Measurements from ENCODE around the gene TTC9C. TPM values are rescaled to one million over a fixed set of nuclear protein-coding genes. Genes with fewer than 3 reads are reported as not detected.

Gene TTC9C
- polyA plus RNA-seq, 2 of the 4 experiments (the other 2 are of a cell fraction) = 33.5 to 42.6 TPM

- H3K4me1 ChIP-seq = no peaks in the 10 kb centered on the region
- no peak for DNase-seq (ENCODE audit: low read depth in 1 of 2, low spot score in 1 of 2)
- H3K9me3 ChIP-seq = no peaks in the 10 kb centered on the region
- 94% methylated on average over 3 of the region's 3 CpGs for WGBS (ENCODE audit: missing lambda C conversion rate)
- ATAC-seq = peak; percentile 25 to 27; a peak in 3 of 6 replicates
- H3K4me3 ChIP-seq = no peak overlapping the region
- no peak for TF ChIP-seq ATOH8 (CRISPR knock-in tag; IDR thresholded peaks at IDR 0.05; ENCODE audit: low read depth)
- no peak for TF ChIP-seq MAFK (IDR thresholded peaks at IDR 0.05; ENCODE audit: partially characterized antibody)
- FAIRE-seq = no peak
- ChIA-PET POLR2A (interaction anchor here (0.9 kb wide), 1 partner anchor 114 kb away, joined by 3 read pairs; the partner anchor contains the start of genes C11orf98 and CSKMT), CTCF (interaction anchor here (2.3 to 13.8 kb wide), 2 partner anchors 9 kb away, joined by 7 to 211 read pairs; partner anchors contain the start of gene TMEM179B)
- H3K27ac ChIP-seq = no peak overlapping the region
- H3K4me2 ChIP-seq = no peak overlapping the region
These were observed 50.2 kb downstream of the TTC9C start for GRCh38 chr11:62778441-62778840.

GRCh38 chr11:62782753-62783152, 54.5 kb downstream of the TTC9C start:
- 95% methylated on average over 7 of the region's 7 CpGs for WGBS (ENCODE audit: missing lambda C conversion rate)
- Histone ChIP-seq H3K4me2 (no peak overlapping the region), H3K27ac (no peak overlapping the region), H3K9me3 (no peaks in the 10 kb centered on the region), H3K4me1 (peaks cover 6% of the 10 kb centered on the region; the same call in 1 of the 3 replicates), H3K4me3 (no peak overlapping the region)
- ChIA-PET CTCF (no interaction called here), POLR2A (interaction anchor here (0.8 kb wide), 1 partner anchor 12 kb away, joined by 4 read pairs; no protein-coding TSS in a partner anchor)
- TF ChIP-seq MAX (IDR thresholded peaks at IDR 0.05) = no peak
- TF ChIP-seq POLR2AphosphoS2 (conservative IDR thresholded peaks at IDR 0.05; ENCODE audit: low read length) = no peak
- no peak for TF ChIP-seq RARB (CRISPR knock-in tag; IDR thresholded peaks at IDR 0.05)
- TF ChIP-seq CHD4 (IDR thresholded peaks at IDR 0.05; ENCODE audit: borderline replicate concordance) = no peak
- no peak for TF ChIP-seq EHF (CRISPR knock-in tag; IDR thresholded peaks at IDR 0.05)
- TF ChIP-seq KDM1A (IDR thresholded peaks at IDR 0.05; ENCODE audit: low read depth) = no peak
- no peak for TF ChIP-seq FOXS1 (CRISPR knock-in tag; IDR thresholded peaks at IDR 0.05)
- no peak for TF ChIP-seq SMC3 (IDR thresholded peaks at IDR 0.05)
- no peak for TF ChIP-seq NR3C1 (IDR thresholded peaks at IDR 0.05)
- TF ChIP-seq HES2 (IDR thresholded peaks at IDR 0.05) = no peak
- TF ChIP-seq POLR2A (IDR thresholded peaks at IDR 0.05; ENCODE audit: low read length) = no peak
- no peak for ATAC-seq
- DNase-seq (ENCODE audit: low read depth in 1 of 2, low spot score in 1 of 2) = no peak
- FAIRE-seq = no peak

GRCh38 chr11:62786318-62787004, 58.2 kb downstream of the TTC9C start:
- ChIA-PET POLR2A (interaction anchor here (0.6 to 3.6 kb wide), 16 partner anchors 10 to 288 kb away, joined by 3 to 59 read pairs (median 5); partner anchors contain the start of genes C11orf98, CSKMT, HNRNPUL2 and NXF1), CTCF (interaction anchor here (0.5 to 8.3 kb wide), 53 partner anchors 10 to 402 kb away, joined by 3 to 211 read pairs (median 4); partner anchors contain the start of genes HNRNPUL2, LRRN4CL, NXF1 and POLR2G)
- 8% methylated on average over 9 of the region's 51 CpGs for WGBS (ENCODE audit: missing lambda C conversion rate)
- Histone ChIP-seq H3K9me3 (no peaks in the 10 kb centered on the region), H3K4me2 (peak overlapping the region; percentile 77), H3K4me3 (peak overlapping the region; percentile 78), H3K4me1 (peaks cover 31% of the 10 kb centered on the region), H3K27ac (peak overlapping the region; percentile 89 to 96)
- DNase-seq (ENCODE audit: low read depth in 1 of 2, low spot score in 1 of 2) = peak; percentile 86 to 92
- ATAC-seq = peak; percentile 76 to 80
- FAIRE-seq = no peak
- TF ChIP-seq ZFP36 (IDR thresholded peaks at IDR 0.05; ENCODE audit: borderline replicate concordance, partially characterized antibody) = no peak
- no peak for TF ChIP-seq HES2 (IDR thresholded peaks at IDR 0.05)
- TF ChIP-seq MAZ (IDR thresholded peaks at IDR 0.05; ENCODE audit: borderline replicate concordance, low read depth, low read length) = 0 out of 2 replicates have a peak, but pooled peaks have one; percentile 21
- TF ChIP-seq HOXB13 (CRISPR knock-in tag; IDR thresholded peaks at IDR 0.05; ENCODE audit: low read depth) = no peak
- TF ChIP-seq SREBF2 (IDR thresholded peaks at IDR 0.05) = no peak
- TF ChIP-seq JUN (IDR thresholded peaks at IDR 0.05) = no peak
- TF ChIP-seq RAD21 (conservative IDR thresholded peaks at IDR 0.05 in 1 of 2, IDR thresholded peaks at IDR 0.05 in 1 of 2) = peak; percentile 45 to 47; a peak in 4 of 5 replicates
- TF ChIP-seq GATA3 (IDR thresholded peaks at IDR 0.05; ENCODE audit: borderline replicate concordance) = no peak
- no peak for TF ChIP-seq RCOR1 (IDR thresholded peaks at IDR 0.05; ENCODE audit: low read depth, low read length)
- TF ChIP-seq HDAC2 (IDR thresholded peaks at IDR 0.05) = no peak
- TF ChIP-seq HOXA7 (CRISPR knock-in tag; IDR thresholded peaks at IDR 0.05) = no peak
- no peak for TF ChIP-seq CHD2 (IDR thresholded peaks at IDR 0.05; ENCODE audit: low read length, partially characterized antibody)
- no peak for TF ChIP-seq ELK1 (IDR thresholded peaks at IDR 0.05; ENCODE audit: low read depth, low read length)
- TF ChIP-seq TP53 (CRISPR knock-in tag; IDR thresholded peaks at IDR 0.05) = no peak
- TF ChIP-seq MAFK (IDR thresholded peaks at IDR 0.05; ENCODE audit: partially characterized antibody) = no peak
- TF ChIP-seq BHLHE40 (IDR thresholded peaks at IDR 0.05; ENCODE audit: low read depth, low read length) = no peak
- no peak for TF ChIP-seq TFCP2L1 (CRISPR knock-in tag; IDR thresholded peaks at IDR 0.05)
- no peak for TF ChIP-seq FOSL2 (IDR thresholded peaks at IDR 0.05)
- TF ChIP-seq FOSL2 (CRISPR knock-in tag; IDR thresholded peaks at IDR 0.05) = no peak
- 0 out of 2 replicates have a peak, but pooled peaks have one; percentile 38 for TF ChIP-seq HOXB5 (CRISPR knock-in tag; IDR thresholded peaks at IDR 0.05)
- no peak; the same call in 1 of the 2 replicates for TF ChIP-seq MYC (IDR thresholded peaks at IDR 0.05; ENCODE audit: borderline replicate concordance, low read length)
- TF ChIP-seq NPAS2 (CRISPR knock-in tag; IDR thresholded peaks at IDR 0.05; ENCODE audit: borderline replicate concordance) = no peak
- TF ChIP-seq RFX5 (IDR thresholded peaks at IDR 0.05) = no peak
- TF ChIP-seq FOXS1 (CRISPR knock-in tag; IDR thresholded peaks at IDR 0.05) = no peak

Data from A549 (cell line).